ENCODE data around the gene KRT76. TPM values are rescaled to one million over a fixed set of nuclear protein-coding genes. Genes with fewer than 3 reads are reported as not detected.

KRT76 gene
- total RNA-seq, 1 donor from 2014 or later, result not detected

- Histone ChIP-seq H3K4me3 (ENCODE audit: low read depth, low read length) (no peak overlapping the region), H3K36me3 (ENCODE audit: control insufficient read depth, insufficient read depth, low read length) (no peaks in the 10 kb centered on the region), H3K27me3 (ENCODE audit: control insufficient read depth, insufficient read depth, low read length) (peaks cover 4% of the 10 kb centered on the region)
- no peak for TF ChIP-seq CTCF (IDR thresholded peaks at IDR 0.05; ENCODE audit: insufficient read depth, low read length, poor library complexity, severe bottlenecking)
- no peak for DNase-seq (ENCODE audit: low read depth)
Measured at GRCh38 chr12:52730793-52731192, 46.4 kb downstream of the KRT76 start.

- Histone ChIP-seq H3K36me3 (ENCODE audit: control insufficient read depth, insufficient read depth, low read length) (no peaks in the 10 kb centered on the region), H3K27me3 (ENCODE audit: control insufficient read depth, insufficient read depth, low read length) (peaks cover 4% of the 10 kb centered on the region), H3K4me3 (ENCODE audit: low read depth, low read length) (no peak overlapping the region)
- no peak for DNase-seq (ENCODE audit: low read depth)
- no peak for TF ChIP-seq CTCF (IDR thresholded peaks at IDR 0.05; ENCODE audit: insufficient read depth, low read length, poor library complexity, severe bottlenecking)
Measured at GRCh38 chr12:52730383-52730782, 46.8 kb downstream of the KRT76 start.

- DNase-seq (ENCODE audit: low read depth), result no peak
- TF ChIP-seq CTCF (IDR thresholded peaks at IDR 0.05; ENCODE audit: insufficient read depth, low read length, poor library complexity, severe bottlenecking), result no peak
- Histone ChIP-seq H3K36me3 (ENCODE audit: control insufficient read depth, insufficient read depth, low read length) (no peaks in the 10 kb centered on the region), H3K27me3 (ENCODE audit: control insufficient read depth, insufficient read depth, low read length) (peaks cover 4% of the 10 kb centered on the region), H3K4me3 (ENCODE audit: low read depth, low read length) (no peak overlapping the region)
Measured at GRCh38 chr12:52729147-52729546, 48.0 kb downstream of the KRT76 start.

- Histone ChIP-seq H3K36me3 (ENCODE audit: control insufficient read depth, insufficient read depth, low read length) (no peaks in the 10 kb centered on the region), H3K27me3 (ENCODE audit: control insufficient read depth, insufficient read depth, low read length) (peaks cover 4% of the 10 kb centered on the region), H3K4me3 (ENCODE audit: low read depth, low read length) (no peak overlapping the region)
- no peak for DNase-seq (ENCODE audit: low read depth)
- TF ChIP-seq CTCF (IDR thresholded peaks at IDR 0.05; ENCODE audit: insufficient read depth, low read length, poor library complexity, severe bottlenecking), result no peak
Measured at GRCh38 chr12:52728374-52728773, 48.8 kb downstream of the KRT76 start.

- no peak overlapping the region for H3K4me3 ChIP-seq (ENCODE audit: low read depth, low read length)
- no peak for DNase-seq (ENCODE audit: low read depth)
- H3K36me3 ChIP-seq (ENCODE audit: control insufficient read depth, insufficient read depth, low read length), result no peaks in the 10 kb centered on the region
- no peaks in the 10 kb centered on the region for H3K27me3 ChIP-seq (ENCODE audit: control insufficient read depth, insufficient read depth, low read length)
- no peak for TF ChIP-seq CTCF (IDR thresholded peaks at IDR 0.05; ENCODE audit: insufficient read depth, low read length, poor library complexity, severe bottlenecking)
Measured at GRCh38 chr12:52727037-52727436, 50.1 kb downstream of the KRT76 start.

GRCh38 chr12:52726451-52726850, 50.7 kb downstream of the KRT76 start:
- TF ChIP-seq CTCF (IDR thresholded peaks at IDR 0.05; ENCODE audit: insufficient read depth, low read length, poor library complexity, severe bottlenecking), result no peak

More at GRCh38 chr12:52726451-52726850, 50.7 kb downstream of the KRT76 start:
- Histone ChIP-seq H3K27me3 (ENCODE audit: control insufficient read depth, insufficient read depth, low read length) (no peaks in the 10 kb centered on the region), H3K4me3 (ENCODE audit: low read depth, low read length) (no peak overlapping the region), H3K36me3 (ENCODE audit: control insufficient read depth, insufficient read depth, low read length) (no peaks in the 10 kb centered on the region)
- DNase-seq (ENCODE audit: low read depth), result no peak

Measured in kidney epithelial cell (primary cell).